NCI-H524 treated with DMSO at 0.1 percent for 48 hours (cell line): ENCODE data around the gene CCDC177.

Source experiments
- DNase-seq: peaks from one replicate; lab custom pipeline; 2025; lab: John Stamatoyannopoulos, UW

The CCDC177 gene

GRCh38 chr14:69528930-69529329, 45.7 kb downstream of the CCDC177 start:
- no peak for DNase-seq

DNA sequence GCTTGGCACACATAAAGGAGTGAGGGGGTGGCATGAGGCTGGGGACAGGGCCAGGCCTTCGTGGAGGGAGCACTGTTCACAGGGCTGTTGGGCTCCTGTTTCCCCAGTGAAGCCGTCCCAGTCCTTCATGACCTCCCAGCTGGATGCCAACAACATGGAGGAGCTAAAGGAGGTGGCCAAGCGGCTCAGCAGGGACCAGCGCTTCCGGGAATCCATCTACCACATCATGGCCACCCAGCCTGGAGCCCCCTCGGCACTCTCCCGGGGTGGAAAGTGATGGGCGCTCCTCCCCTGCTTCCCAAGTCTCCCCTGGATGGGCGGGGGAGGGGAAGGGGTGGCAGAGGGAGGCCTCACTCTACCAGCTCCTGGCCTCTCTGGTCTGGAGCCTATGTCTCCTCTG, 46.5 kb downstream of the CCDC177 start:
- no peak for DNase-seq

DNA sequence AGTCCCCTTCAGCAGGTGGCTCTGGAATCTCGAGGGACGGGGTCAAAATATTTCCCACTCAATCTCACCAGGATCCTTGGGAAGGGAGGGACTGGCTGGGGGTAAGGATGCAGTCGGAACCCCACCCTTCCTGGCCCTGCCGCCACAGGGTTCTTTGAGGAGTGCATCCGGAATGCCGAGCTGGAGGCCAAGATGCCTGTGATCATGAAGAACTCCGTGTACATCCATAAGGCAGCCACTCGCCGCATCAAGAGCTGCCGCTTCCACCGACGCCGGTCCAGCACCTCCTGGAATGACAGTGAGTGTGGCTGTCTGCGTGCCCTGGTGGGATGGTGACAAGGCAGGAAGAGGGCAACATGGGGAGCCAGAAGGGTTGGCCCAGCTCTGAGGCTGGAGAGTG, 47.0 kb downstream of the CCDC177 start:
- no peak for DNase-seq

DNA sequence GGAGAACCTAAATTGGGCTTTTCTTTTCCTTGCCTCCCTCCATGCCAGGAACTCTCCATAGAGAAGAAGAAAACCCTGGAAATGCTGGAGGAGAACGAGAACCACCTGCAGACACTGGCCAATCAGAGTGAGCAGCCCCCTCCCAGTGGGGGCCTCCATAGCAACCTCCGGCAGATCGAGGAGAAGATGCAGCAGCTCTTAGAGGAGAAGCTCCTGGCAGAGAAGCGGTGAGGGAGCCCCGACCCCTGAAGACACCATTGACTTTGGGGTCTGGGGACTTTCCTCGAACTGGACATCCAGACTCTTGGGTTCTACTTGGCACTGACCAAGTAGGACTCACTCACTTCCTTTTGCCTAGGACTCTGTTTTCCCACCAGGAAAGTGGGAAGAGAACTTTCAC, 48.8 kb downstream of the CCDC177 start:
- DNase-seq = no peak

GRCh38 chr14:69522026-69522425, 52.6 kb downstream of the CCDC177 start:
- DNase-seq = no peak
